Hematopoietic multipotent progenitor cell treated with erythropoietin and hydrocortisone succinate and interleukin-3 and kit ligand, for 15 days (in vitro differentiated cells): ENCODE data around the gene DHX30.

Source experiments
- DNase-seq: peaks from one replicate; pipeline ENCODE4 v3.0.0-alpha.2; 2015; ENCODE audit warnings: low spot score

DHX30 gene

GRCh38 chr3:47854267-47854666, 51.3 kb downstream of the DHX30 start:
- no peak for DNase-seq

GRCh38 chr3:47854720-47855455, 52.0 kb downstream of the DHX30 start:
- no peak for DNase-seq

- no peak for DNase-seq
Observed at GRCh38 chr3:47855461-47856383, 52.8 kb downstream of the DHX30 start.

- DNase-seq, result no peak
Observed at GRCh38 chr3:47856669-47857068, 53.7 kb downstream of the DHX30 start.

- no peak for DNase-seq
Observed at GRCh38 chr3:47857151-47857550, 54.2 kb downstream of the DHX30 start.

GRCh38 chr3:47859956-47860605, 57.1 kb downstream of the DHX30 start:
- DNase-seq, result no peak

GRCh38 chr3:47863391-47864128, 60.6 kb downstream of the DHX30 start:
- DNase-seq, result no peak

- DNase-seq, result no peak
Observed at GRCh38 chr3:47865192-47865591, 62.3 kb downstream of the DHX30 start.

- DNase-seq, result no peak
Observed at GRCh38 chr3:47867451-47868044, 64.6 kb downstream of the DHX30 start.

GRCh38 chr3:47868306-47868705, 65.4 kb downstream of the DHX30 start:
- DNase-seq, result no peak

- no peak for DNase-seq
Observed at GRCh38 chr3:47870156-47870555, 67.2 kb downstream of the DHX30 start.

- peak; percentile 46 for DNase-seq
Observed at GRCh38 chr3:47870702-47871260, 67.8 kb downstream of the DHX30 start.

GRCh38 chr3:47871389-47871788, 68.5 kb downstream of the DHX30 start:
- DNase-seq, result peak; percentile 75

- DNase-seq, result no peak
Observed at GRCh38 chr3:47872916-47873315, 70.0 kb downstream of the DHX30 start.

GRCh38 chr3:47874438-47874837, 71.5 kb downstream of the DHX30 start:
- DNase-seq, result no peak

- no peak for DNase-seq
Observed at GRCh38 chr3:47874913-47875312, 72.0 kb downstream of the DHX30 start.

GRCh38 chr3:47877290-47877689, 74.4 kb downstream of the DHX30 start:
- no peak for DNase-seq

GRCh38 chr3:47877719-47878118, 74.8 kb downstream of the DHX30 start:
- no peak for DNase-seq

GRCh38 chr3:47882338-47882737, 79.4 kb downstream of the DHX30 start:
- no peak for DNase-seq

GRCh38 chr3:47884603-47885002, 81.7 kb downstream of the DHX30 start:
- no peak for DNase-seq

GRCh38 chr3:47885168-47885567, 82.2 kb downstream of the DHX30 start:
- DNase-seq, result no peak
